ENCODE data around the gene CCDC88C. TPM values are rescaled to one million over a fixed set of nuclear protein-coding genes. Genes with fewer than 3 reads are reported as not detected.

The CCDC88C gene
- total RNA-seq, 1 donor from 2014 or later = 21.2 TPM

DNA sequence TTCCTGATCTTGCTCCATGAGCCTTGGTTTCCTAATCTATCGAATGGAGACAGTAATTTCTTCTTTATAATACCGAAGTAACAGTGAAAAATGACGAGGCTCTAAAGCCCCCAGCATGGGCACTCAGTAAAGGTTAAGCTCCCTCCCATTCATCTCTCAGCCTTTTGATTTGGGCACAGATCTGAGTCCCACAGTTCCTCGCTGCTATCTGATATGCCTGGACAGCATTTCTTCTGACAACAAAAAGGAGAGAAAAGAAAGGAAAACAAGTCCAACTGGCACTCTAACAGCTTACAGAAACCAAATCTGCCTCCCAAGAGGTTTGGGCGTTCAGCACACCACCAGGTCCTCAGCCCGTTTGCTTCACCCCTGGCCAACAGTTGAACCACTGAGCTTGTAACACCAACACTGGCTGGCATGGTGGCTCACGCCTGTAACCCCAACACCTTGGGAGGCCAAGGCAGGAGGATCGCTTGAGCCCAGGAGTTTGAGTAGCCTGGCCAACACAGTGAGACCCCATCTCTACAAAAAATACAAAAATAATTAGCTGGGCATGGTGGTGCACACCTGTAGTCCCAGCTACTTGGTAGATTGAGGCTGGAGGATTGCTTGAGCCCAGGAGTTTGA lies 19.5 kb downstream of the CCDC88C start:
- no peak for DNase-seq (ENCODE audit: low read depth, low spot score)

DNA sequence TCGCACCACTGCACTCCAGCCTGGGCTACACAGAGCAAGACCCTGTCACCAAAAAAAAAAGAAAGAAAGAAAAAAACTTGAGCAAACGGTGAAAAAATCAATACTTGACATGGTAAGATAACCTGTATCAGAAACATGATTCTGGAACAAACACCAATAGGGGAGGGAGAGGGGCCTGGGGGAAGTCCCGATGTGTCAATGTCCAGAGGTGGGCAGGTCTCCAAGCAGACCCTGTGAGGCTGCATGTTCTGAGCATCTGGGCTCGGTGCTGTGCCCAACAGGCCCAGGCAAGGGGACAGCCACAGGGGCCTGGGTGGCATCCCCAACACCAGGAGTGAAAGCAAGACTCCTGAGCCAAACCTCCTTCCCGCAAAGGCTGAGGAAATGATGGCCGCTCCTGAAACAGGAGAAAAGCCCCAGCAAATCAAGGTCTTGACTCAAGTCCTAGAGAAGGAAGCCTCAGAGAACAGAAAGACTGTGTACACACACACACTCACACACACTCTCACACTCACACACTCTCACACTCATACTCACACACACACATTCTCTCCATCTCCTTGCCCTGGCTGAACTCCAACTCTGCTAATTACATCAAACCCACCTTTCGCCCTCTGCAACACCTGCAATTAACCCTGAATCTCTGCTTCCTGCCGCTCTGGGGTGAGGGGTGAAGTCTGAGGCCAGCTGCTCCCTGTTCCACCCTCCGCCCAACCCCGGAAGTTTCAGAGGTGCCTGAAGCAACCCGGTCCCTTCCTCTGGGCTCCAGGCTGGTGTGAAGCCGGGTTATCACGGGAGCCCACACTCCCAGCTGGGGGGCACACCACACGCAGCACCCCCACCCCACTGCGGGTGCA lies 20.4 kb downstream of the CCDC88C start:
- no peak for DNase-seq (ENCODE audit: low read depth, low spot score)

DNA sequence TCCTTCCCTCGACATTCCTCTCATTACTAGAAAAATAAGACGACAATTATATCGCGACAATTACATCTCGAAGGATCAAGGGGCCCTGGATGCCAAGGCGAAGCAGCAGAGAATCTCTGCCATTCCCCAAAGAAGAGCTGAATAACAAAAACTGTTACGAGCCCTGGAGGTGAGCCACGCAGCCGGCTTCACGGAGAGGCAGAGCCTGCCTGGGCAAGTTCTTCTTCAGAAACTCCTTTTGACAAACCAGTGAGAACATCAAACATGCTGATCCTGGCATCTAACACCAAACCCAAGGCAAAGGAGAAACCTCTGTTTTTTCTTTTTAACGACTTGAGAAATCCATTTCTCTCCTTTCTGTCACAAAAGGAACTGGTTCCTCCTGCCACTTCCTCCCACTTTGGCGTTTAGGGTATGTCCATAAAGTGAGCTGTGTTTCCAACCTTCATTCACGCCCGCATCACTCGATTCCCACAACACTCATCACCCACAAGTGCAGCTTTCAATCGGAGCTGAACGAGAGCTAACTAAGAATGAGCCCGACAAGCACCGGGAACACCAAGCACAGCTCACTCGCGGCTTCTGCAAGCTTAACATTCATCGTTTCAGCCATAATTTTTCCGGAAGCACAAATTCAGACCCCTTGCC lies 21.5 kb downstream of the CCDC88C start:
- no peak for DNase-seq (ENCODE audit: low read depth, low spot score)

DNA sequence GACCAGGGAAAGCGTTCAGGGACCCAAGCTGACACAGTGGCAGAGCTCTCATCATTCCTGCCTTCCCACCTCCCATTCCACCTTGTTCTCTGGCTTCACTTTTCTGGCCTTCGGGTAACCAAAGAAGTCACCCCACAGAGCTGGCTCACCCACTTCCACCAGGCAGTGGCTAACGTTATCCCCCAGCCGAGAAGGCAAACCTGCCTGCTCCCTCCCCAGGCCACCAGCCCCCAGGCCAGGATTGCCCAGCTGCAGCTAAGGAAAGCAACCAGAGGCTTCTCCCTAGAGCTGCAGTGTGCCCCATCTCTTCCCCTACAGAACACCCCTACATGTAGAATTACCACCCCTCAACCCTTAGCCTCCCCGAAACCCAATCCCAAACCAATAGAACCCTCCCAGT lies 22.2 kb downstream of the CCDC88C start:
- no peak for DNase-seq (ENCODE audit: low read depth, low spot score)

DNA sequence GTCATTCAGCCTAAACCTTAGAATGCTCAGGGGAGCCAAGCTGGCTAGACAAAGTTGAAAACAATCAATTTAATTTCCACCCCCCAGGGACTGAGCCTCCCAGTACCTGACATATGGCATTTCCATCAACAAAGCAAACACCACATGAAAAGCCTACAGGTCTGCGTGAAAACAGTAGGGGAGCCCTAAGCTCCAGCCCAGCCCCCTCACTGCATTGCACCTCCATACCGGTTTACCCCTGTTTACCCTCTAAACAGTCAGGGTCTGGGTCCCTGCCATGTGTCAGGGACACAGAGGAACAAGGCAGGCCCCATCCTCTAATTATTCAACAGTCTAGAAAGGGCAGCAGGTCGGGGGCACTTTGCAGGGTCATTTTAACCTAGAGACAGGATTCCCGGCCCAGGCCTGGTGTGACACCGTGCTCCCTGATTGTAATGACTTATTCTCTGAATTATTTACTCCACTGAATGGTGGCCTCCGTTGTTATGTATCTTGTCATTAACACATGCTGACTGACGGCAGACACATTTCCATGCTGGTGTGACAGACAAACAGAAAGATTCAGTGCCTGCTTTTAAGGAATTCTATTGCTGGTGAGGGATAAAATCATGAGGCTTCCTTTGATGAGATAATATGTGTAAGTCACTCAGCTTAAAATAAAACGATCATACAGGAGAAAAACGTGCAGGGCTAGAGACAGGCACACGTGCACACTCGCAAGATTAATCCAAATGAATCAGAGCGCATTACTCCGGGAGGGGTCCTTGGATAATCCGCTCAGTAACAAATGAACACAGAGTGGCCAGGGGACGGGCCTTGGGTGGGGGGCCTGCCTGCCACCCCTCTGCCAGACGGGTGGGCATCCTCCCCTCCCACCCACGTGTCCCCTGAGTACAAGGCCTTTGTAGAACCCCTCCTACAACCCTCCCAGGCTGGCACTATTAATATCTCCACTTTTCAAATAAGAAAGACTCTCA lies 23.2 kb downstream of the CCDC88C start:
- DNase-seq (ENCODE audit: low read depth, low spot score) = no peak

- no peak for DNase-seq (ENCODE audit: low read depth, low spot score)
Observed at GRCh38 chr14:91392623-91393303, 24.9 kb downstream of the CCDC88C start.

DNA sequence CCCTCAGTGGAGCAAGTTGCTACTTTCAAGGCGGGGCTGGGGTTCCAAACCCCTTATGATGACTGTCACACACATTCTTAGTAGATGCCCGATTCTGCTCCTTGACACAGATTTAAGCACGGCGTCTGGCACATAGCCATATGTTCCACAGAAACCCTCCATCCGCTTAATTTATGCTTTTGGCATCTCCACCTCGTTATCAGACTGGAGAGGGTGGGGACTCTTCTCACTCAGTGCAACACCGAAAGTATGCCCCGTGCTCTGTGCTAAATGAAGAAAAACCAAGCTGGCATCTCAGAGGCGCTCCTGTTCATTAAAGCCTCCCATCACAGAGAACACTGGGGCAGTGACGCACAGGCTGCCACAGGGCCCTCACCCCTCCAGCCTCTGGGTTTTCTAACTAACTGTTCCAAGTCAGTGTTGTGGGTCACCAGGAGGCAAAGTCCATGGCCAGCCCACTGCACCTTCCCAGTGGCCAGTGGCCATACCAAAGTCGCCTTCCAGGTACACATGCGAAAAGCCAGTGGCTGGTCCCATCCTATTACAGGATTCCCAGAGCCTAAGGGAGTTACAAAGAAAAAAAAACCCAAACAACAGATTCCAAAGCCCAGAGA lies 27.3 kb downstream of the CCDC88C start:
- DNase-seq (ENCODE audit: low read depth, low spot score) = no peak

- no peak for DNase-seq (ENCODE audit: low read depth, low spot score)
Observed at GRCh38 chr14:91389150-91389549, 28.5 kb downstream of the CCDC88C start.

- no peak for DNase-seq (ENCODE audit: low read depth, low spot score)
Observed at GRCh38 chr14:91388551-91388975, 29.1 kb downstream of the CCDC88C start.

DNA sequence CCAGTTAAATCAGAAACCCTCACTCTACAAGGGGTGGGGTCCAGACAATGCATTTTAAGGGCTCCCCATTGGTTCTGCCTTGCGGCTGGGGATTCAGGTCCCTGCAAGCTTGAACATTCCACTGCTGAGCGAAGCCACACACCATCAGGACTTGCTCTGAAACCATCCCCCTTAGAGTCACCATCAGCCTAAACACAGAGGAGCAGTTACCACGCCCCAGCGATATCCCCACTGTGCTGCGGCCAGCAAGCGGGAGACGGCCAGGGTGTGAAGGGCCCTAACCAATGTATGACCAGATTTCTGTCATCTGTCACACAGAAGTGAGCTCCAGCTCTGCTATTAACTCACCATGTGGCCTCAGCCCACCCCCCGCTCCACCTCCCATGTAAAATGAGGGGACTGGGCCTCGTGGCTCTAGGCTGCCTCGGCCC lies 29.7 kb downstream of the CCDC88C start:
- no peak for DNase-seq (ENCODE audit: low read depth, low spot score)

- DNase-seq (ENCODE audit: low read depth, low spot score) = no peak
Observed at GRCh38 chr14:91387169-91387835, 30.3 kb downstream of the CCDC88C start.

GRCh38 chr14:91385697-91386096 lies 31.9 kb downstream of the CCDC88C start:
- DNase-seq (ENCODE audit: low read depth, low spot score) = no peak

- DNase-seq (ENCODE audit: low read depth, low spot score) = no peak
Observed at GRCh38 chr14:91385224-91385623, 32.4 kb downstream of the CCDC88C start.

GRCh38 chr14:91383439-91383838 lies 34.2 kb downstream of the CCDC88C start:
- DNase-seq (ENCODE audit: low read depth, low spot score) = no peak

DNA sequence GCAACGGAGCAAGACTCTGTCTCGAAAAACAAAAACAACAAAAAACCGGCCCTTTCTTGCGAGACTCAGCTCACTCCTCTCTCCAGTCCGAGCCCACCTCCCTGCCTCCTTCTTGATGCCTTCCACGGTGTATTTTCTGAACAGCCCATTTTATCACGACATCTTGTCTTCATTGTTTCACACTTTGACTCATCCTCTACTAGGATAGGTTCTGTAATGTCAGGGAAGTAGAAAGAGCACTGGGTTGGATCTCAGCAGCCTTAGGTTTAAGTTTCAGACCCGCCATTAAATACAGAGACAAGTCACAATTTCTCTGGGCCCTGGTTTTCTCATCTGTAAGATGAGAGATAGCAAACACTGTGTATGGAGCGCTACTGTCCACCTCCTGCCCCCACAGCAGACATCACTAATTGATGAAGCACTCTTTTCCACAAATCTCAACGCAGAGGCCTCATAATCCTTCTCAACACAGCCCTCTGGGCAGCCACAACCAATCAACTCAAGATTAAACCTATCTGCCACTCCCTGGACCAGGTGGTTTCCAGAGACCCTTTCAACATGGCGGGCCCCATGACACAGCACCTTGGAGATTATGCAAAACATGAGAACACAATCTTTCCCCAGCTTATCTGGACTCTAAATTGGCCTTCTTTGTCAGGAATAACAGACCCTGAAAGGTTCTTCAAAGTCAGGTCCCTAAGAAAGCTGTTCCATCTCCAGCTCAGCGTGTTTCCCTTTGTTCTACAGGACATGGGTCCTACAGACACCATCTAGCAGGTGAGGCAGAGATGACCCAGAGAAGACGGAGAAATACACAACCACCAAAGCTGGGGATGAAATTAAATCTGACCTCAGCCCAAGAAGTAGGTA lies 35.6 kb downstream of the CCDC88C start:
- no peak for DNase-seq (ENCODE audit: low read depth, low spot score)

- no peak for DNase-seq (ENCODE audit: low read depth, low spot score)
Observed at GRCh38 chr14:91380610-91381371, 36.8 kb downstream of the CCDC88C start.

GRCh38 chr14:91380123-91380522 lies 37.5 kb downstream of the CCDC88C start:
- no peak for DNase-seq (ENCODE audit: low read depth, low spot score)

DNA sequence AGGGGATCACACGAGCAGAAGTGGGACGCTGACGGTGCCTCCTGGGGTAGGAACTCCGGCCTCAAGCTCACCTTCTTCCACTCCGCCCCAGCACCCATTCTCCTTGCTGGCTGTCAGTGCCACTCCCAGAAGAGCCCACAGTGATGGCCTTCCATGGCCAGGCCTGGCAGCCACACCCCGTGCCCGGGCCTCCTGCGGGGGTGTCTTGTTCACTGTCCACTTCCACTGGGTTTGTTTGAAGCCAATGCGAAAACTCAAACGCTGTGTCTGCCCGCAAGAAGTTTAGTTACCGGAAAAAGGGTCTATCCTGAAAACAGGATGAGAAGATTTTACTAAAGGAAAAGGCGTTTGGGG lies 38.1 kb downstream of the CCDC88C start:
- DNase-seq (ENCODE audit: low read depth, low spot score) = no peak

Measured in pulmonary artery endothelial cell (primary cell).